ENCODE measurements around the gene OR51B6. TPM values are rescaled to one million over a fixed set of nuclear protein-coding genes. Genes with fewer than 3 reads are reported as not detected.
"Not testable (repeated sequence)": the region's sequence is repeated elsewhere in the genome, so short reads cannot be mapped to it uniquely, and the experiment has no call there.

Gene OR51B6
- total and polyA plus RNA-seq, 4 donors, result not detected

- Histone ChIP-seq H3K36me3 (ENCODE audit: control insufficient read depth, insufficient read depth, low read length) (no peaks in the 10 kb centered on the region), H3K4me1 (ENCODE audit: control insufficient read depth, insufficient read depth, low read length) (no peaks in the 10 kb centered on the region), H3K27me3 (ENCODE audit: control insufficient read depth, insufficient read depth, low read length) (no peaks in the 10 kb centered on the region), H3K27ac (ENCODE audit: low read depth, low read length) (no peak overlapping the region), H3K9me3 (ENCODE audit: control insufficient read depth, insufficient read depth, low read length) (no peaks in the 10 kb centered on the region), H3K4me3 (ENCODE audit: low read depth, low read length) (no peak overlapping the region)
- WGBS (ENCODE audit: insufficient coverage), result 93% methylated on average over 2 of the region's 3 CpGs
- no peak for DNase-seq (ENCODE audit: low read depth in 4 of 6, low spot score in 6 of 6)
These were observed 10.8 kb downstream of the OR51B6 start for GRCh38 chr11:5362017-5362625.

- WGBS (ENCODE audit: insufficient coverage), result no CpG with 5 or more reads among the region's 1 CpG
- H3K27me3 ChIP-seq (ENCODE audit: control insufficient read depth, insufficient read depth, low read length), result no peaks in the 10 kb centered on the region
- peak in 1 of 6 donors; percentile 15 for DNase-seq (ENCODE audit: low read depth in 4 of 6, low spot score in 6 of 6)
- H3K4me1 ChIP-seq (ENCODE audit: control insufficient read depth, insufficient read depth, low read length), result no peaks in the 10 kb centered on the region
- no peak overlapping the region for H3K27ac ChIP-seq (ENCODE audit: low read depth, low read length)
- H3K36me3 ChIP-seq (ENCODE audit: control insufficient read depth, insufficient read depth, low read length), result no peaks in the 10 kb centered on the region
- no peak overlapping the region for H3K4me3 ChIP-seq (ENCODE audit: low read depth, low read length)
- no peaks in the 10 kb centered on the region for H3K9me3 ChIP-seq (ENCODE audit: control insufficient read depth, insufficient read depth, low read length)
These were observed 12.4 kb downstream of the OR51B6 start for GRCh38 chr11:5363679-5364078.

GRCh38 chr11:5364214-5364613 is 12.9 kb downstream of the OR51B6 start:
- Histone ChIP-seq H3K4me3 (ENCODE audit: low read depth, low read length) (no peak overlapping the region), H3K27me3 (ENCODE audit: control insufficient read depth, insufficient read depth, low read length) (no peaks in the 10 kb centered on the region), H3K4me1 (ENCODE audit: control insufficient read depth, insufficient read depth, low read length) (no peaks in the 10 kb centered on the region), H3K27ac (ENCODE audit: low read depth, low read length) (no peak overlapping the region), H3K36me3 (ENCODE audit: control insufficient read depth, insufficient read depth, low read length) (no peaks in the 10 kb centered on the region), H3K9me3 (ENCODE audit: control insufficient read depth, insufficient read depth, low read length) (no peaks in the 10 kb centered on the region)
- WGBS (ENCODE audit: insufficient coverage), result no CpG with 5 or more reads among the region's 2 CpGs
- DNase-seq (ENCODE audit: low read depth in 4 of 6, low spot score in 6 of 6), result no peak

DNA sequence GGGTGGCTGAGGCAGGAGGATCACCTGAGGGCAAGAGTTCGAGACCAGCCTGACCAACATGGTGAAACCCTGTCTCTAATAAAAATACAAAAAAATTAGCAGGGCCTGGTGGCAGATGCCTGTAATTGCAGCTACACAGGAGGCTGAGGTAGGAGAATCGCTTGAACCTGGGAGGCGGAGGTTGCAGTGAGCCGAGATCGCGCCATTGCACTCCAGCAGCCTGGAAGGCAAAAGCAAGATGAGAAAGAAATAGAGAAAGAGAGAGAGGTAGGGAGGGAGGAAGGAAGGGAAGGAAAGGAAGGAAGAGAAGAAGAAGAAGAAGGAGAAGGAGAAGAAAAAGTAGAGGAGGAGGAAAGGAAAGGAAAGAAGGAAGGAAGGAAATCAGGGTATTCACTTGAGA is 15.1 kb downstream of the OR51B6 start:
- H3K27ac ChIP-seq (ENCODE audit: low read depth, low read length); H3K4me3 ChIP-seq (ENCODE audit: low read depth, low read length); H3K27me3 ChIP-seq (ENCODE audit: control insufficient read depth, insufficient read depth, low read length); H3K36me3 ChIP-seq (ENCODE audit: control insufficient read depth, insufficient read depth, low read length); H3K4me1 ChIP-seq (ENCODE audit: control insufficient read depth, insufficient read depth, low read length); DNase-seq (ENCODE audit: low read depth in 4 of 6, low spot score in 6 of 6); H3K9me3 ChIP-seq (ENCODE audit: control insufficient read depth, insufficient read depth, low read length): not testable (repeated sequence)
- 93% methylated on average over 6 of the region's 6 CpGs for WGBS (ENCODE audit: insufficient coverage)

GRCh38 chr11:5366856-5367255 is 15.5 kb downstream of the OR51B6 start:
- 71% methylated on average over 1 of the region's 1 CpG for WGBS (ENCODE audit: insufficient coverage)
- no peak for DNase-seq (ENCODE audit: low read depth in 4 of 6, low spot score in 6 of 6)
- H3K27ac ChIP-seq (ENCODE audit: low read depth, low read length), result no peak overlapping the region

DNA sequence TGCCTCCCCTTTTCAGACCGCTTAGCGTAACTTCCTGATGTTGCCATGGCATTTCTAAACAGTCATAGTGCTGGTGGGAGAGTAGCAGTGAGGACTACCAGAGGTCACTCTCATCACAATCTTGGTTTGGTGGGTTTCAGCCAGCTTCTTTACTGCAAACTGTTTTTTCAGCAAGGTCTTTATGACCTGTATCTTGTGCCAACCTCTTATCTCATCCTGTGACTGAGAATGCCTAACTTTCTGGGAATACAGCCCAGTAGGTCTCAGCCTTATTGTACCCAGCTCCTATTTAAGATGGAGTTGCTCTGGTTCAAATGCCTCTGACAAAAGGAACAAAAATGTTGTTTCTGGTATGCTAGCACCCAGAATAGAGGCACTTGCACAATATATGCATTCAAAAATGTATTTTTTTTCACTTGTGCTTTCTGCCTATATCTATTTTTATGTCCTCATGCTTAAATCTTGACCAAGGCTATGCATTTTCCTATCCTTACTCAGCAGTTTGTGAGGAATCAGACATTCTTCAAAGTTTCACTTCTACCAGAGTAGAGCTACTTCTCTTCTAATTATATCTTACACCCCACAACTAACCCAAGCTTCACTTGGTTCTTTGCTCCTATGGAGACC is 16.3 kb downstream of the OR51B6 start:
- Histone ChIP-seq H3K36me3 (ENCODE audit: control insufficient read depth, insufficient read depth, low read length) (no peaks in the 10 kb centered on the region), H3K27me3 (ENCODE audit: control insufficient read depth, insufficient read depth, low read length) (no peaks in the 10 kb centered on the region), H3K27ac (ENCODE audit: low read depth, low read length) (no peak overlapping the region), H3K4me1 (ENCODE audit: control insufficient read depth, insufficient read depth, low read length) (no peaks in the 10 kb centered on the region), H3K4me3 (ENCODE audit: low read depth, low read length) (no peak overlapping the region), H3K9me3 (ENCODE audit: control insufficient read depth, insufficient read depth, low read length) (no peaks in the 10 kb centered on the region)
- peak in 3 of 6 donors; percentile 5 to 38 (median 24) for DNase-seq (ENCODE audit: low read depth in 4 of 6, low spot score in 6 of 6)
- WGBS (ENCODE audit: insufficient coverage), result 21% methylated on average over 2 of the region's 2 CpGs

More at GRCh38 chr11:5366856-5367255, 15.5 kb downstream of the OR51B6 start:
- Histone ChIP-seq H3K9me3 (ENCODE audit: control insufficient read depth, insufficient read depth, low read length) (no peaks in the 10 kb centered on the region), H3K36me3 (ENCODE audit: control insufficient read depth, insufficient read depth, low read length) (no peaks in the 10 kb centered on the region), H3K4me1 (ENCODE audit: control insufficient read depth, insufficient read depth, low read length) (no peaks in the 10 kb centered on the region), H3K27me3 (ENCODE audit: control insufficient read depth, insufficient read depth, low read length) (no peaks in the 10 kb centered on the region), H3K4me3 (ENCODE audit: low read depth, low read length) (no peak overlapping the region)

- Histone ChIP-seq H3K4me3 (ENCODE audit: low read depth, low read length) (no peak overlapping the region), H3K9me3 (ENCODE audit: control insufficient read depth, insufficient read depth, low read length) (peaks cover 2% of the 10 kb centered on the region), H3K4me1 (ENCODE audit: control insufficient read depth, insufficient read depth, low read length) (no peaks in the 10 kb centered on the region), H3K36me3 (ENCODE audit: control insufficient read depth, insufficient read depth, low read length) (no peaks in the 10 kb centered on the region), H3K27me3 (ENCODE audit: control insufficient read depth, insufficient read depth, low read length) (no peaks in the 10 kb centered on the region), H3K27ac (ENCODE audit: low read depth, low read length) (no peak overlapping the region)
- WGBS (ENCODE audit: insufficient coverage), result 100% methylated on average over 1 of the region's 3 CpGs
- DNase-seq (ENCODE audit: low read depth in 4 of 6, low spot score in 6 of 6), result no peak
These were observed 17.3 kb downstream of the OR51B6 start for GRCh38 chr11:5368502-5369043.

DNA sequence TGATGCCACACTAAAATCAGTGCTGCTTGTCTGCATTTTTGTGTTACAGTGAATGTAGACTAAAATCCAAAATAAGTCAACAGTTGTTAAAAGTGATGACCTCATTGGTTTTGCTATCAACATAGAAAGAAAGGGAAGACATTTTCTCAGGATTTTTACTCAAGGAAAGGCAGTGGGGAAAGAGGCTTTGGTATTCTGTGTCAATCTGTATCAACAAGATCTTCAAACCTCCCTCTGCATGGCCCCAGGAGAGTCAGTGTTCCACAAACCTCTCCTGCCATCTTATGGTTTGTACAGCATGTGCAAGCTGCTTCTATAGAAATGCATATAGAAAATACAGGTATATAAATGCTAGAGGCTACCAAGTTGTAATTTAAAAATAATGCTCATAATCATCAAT is 18.5 kb downstream of the OR51B6 start:
- DNase-seq (ENCODE audit: low read depth in 4 of 6, low spot score in 6 of 6), result peak in 3 of 6 donors; percentile 17 to 84 (median 46)
- no peaks in the 10 kb centered on the region for H3K36me3 ChIP-seq (ENCODE audit: control insufficient read depth, insufficient read depth, low read length)
- H3K9me3 ChIP-seq (ENCODE audit: control insufficient read depth, insufficient read depth, low read length), result peaks cover 2% of the 10 kb centered on the region
- H3K4me1 ChIP-seq (ENCODE audit: control insufficient read depth, insufficient read depth, low read length), result no peaks in the 10 kb centered on the region
- no peak overlapping the region for H3K27ac ChIP-seq (ENCODE audit: low read depth, low read length)
- no peaks in the 10 kb centered on the region for H3K27me3 ChIP-seq (ENCODE audit: control insufficient read depth, insufficient read depth, low read length)
- no peak overlapping the region for H3K4me3 ChIP-seq (ENCODE audit: low read depth, low read length)

GRCh38 chr11:5380740-5381342 is 29.5 kb downstream of the OR51B6 start:
- 38% methylated on average over 1 of the region's 4 CpGs for WGBS (ENCODE audit: insufficient coverage)
- DNase-seq (ENCODE audit: low read depth in 4 of 6, low spot score in 6 of 6), result peak in 3 of 6 donors; percentile 33 to 58 (median 44)
- no peaks in the 10 kb centered on the region for H3K36me3 ChIP-seq (ENCODE audit: control insufficient read depth, insufficient read depth, low read length)
- no peaks in the 10 kb centered on the region for H3K9me3 ChIP-seq (ENCODE audit: control insufficient read depth, insufficient read depth, low read length)
- no peak overlapping the region for H3K4me3 ChIP-seq (ENCODE audit: low read depth, low read length)
- H3K27ac ChIP-seq (ENCODE audit: low read depth, low read length), result no peak overlapping the region
- H3K4me1 ChIP-seq (ENCODE audit: control insufficient read depth, insufficient read depth, low read length), result no peaks in the 10 kb centered on the region
- H3K27me3 ChIP-seq (ENCODE audit: control insufficient read depth, insufficient read depth, low read length), result no peaks in the 10 kb centered on the region

DNA sequence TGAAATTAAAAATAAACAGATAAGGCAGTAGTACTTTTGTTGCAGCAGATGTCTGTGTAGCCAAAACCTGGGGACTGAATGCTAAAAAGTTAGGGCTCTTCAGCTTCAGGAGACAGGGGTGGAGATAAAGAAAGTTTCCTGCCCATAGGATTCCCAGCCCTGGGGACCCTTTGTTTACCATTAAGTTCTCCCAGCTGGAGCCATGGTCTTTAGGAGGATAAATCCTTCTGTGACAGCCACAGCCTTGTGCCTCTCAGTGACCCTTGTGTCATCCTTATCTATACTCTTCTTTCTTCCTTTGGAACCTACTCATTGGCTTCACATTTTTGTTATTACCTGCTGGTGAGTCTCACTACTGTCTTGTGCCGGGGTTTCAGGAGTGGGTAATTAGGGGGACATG is 32.3 kb downstream of the OR51B6 start, which contains the start of gene OR51M1:
Gene OR51M1 (plus strand): TSS at position 237 of the 400 bp plus-strand sequence. CDS start 5,587 bp downstream, outside the sequence.
- DNase-seq (ENCODE audit: low read depth in 4 of 6, low spot score in 6 of 6), result no peak
- H3K4me3 ChIP-seq (ENCODE audit: low read depth, low read length), result no peak within 1 kb of the TSS
- H3K27me3 ChIP-seq (ENCODE audit: control insufficient read depth, insufficient read depth, low read length), result no peaks in the 10 kb centered on the region
- no peaks in the 10 kb centered on the region for H3K4me1 ChIP-seq (ENCODE audit: control insufficient read depth, insufficient read depth, low read length)
- no peaks in the 10 kb centered on the region for H3K9me3 ChIP-seq (ENCODE audit: control insufficient read depth, insufficient read depth, low read length)
- WGBS (ENCODE audit: insufficient coverage), result no CpG with 5 or more reads among the region's 1 CpG
- no peaks in the 10 kb centered on the region for H3K36me3 ChIP-seq (ENCODE audit: control insufficient read depth, insufficient read depth, low read length)
- H3K27ac ChIP-seq (ENCODE audit: low read depth, low read length), result no peak within 1 kb of the TSS

Measured in spinal cord (tissue), 10 donors.